ENCODE results near the gene LMNB1. TPM values are rescaled to one million over a fixed set of nuclear protein-coding genes. Genes with fewer than 3 reads are reported as not detected.
"Not testable (repeated sequence)": the region's sequence is repeated elsewhere in the genome, so short reads cannot be mapped to it uniquely, and the experiment has no call there.

Gene LMNB1
- total RNA-seq, 1 donor: 52.7 TPM

DNA sequence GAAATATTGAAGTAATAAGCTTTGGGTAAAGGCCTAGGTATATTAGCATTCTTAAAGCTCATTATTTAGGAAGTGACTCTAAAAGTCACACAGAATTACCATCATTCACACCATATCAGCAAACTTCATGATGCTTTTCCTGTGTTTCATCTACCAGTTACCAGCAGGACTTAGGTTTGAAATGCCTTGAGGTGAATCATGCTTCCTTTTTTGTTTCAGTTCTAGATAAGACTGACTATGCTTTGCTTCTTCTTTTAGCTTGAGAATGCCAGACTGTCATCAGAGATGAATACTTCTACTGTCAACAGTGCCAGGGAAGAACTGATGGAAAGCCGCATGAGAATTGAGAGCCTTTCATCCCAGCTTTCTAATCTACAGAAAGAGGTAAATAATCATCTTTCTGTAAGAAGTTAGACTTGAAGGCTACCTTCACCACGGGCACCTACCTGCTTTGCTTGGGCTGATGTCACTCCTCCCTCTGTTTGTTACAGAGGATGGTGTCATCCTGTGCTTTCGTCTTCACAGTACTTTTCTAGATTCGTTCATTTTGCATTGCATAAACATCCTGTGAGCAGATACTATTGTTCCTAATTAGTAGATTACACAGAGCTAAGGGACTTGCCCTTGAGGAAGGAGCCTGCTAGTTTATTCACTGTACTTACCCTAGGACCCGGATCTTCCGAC, 34.7 kb downstream of the LMNB1 start:
- no peak overlapping the region for H3K4me3 ChIP-seq (ENCODE audit: low read depth, low read length)
- TF ChIP-seq, protein P1, sequence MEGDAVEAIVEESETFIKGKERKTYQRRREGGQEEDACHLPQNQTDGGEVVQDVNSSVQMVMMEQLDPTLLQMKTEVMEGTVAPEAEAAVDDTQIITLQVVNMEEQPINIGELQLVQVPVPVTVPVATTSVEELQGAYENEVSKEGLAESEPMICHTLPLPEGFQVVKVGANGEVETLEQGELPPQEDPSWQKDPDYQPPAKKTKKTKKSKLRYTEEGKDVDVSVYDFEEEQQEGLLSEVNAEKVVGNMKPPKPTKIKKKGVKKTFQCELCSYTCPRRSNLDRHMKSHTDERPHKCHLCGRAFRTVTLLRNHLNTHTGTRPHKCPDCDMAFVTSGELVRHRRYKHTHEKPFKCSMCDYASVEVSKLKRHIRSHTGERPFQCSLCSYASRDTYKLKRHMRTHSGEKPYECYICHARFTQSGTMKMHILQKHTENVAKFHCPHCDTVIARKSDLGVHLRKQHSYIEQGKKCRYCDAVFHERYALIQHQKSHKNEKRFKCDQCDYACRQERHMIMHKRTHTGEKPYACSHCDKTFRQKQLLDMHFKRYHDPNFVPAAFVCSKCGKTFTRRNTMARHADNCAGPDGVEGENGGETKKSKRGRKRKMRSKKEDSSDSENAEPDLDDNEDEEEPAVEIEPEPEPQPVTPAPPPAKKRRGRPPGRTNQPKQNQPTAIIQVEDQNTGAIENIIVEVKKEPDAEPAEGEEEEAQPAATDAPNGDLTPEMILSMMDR (IDR thresholded peaks at IDR 0.05; ENCODE audit: insufficient read depth, low read length): no peak
- DNase-seq (ENCODE audit: low read depth): peak; percentile 81

DNA sequence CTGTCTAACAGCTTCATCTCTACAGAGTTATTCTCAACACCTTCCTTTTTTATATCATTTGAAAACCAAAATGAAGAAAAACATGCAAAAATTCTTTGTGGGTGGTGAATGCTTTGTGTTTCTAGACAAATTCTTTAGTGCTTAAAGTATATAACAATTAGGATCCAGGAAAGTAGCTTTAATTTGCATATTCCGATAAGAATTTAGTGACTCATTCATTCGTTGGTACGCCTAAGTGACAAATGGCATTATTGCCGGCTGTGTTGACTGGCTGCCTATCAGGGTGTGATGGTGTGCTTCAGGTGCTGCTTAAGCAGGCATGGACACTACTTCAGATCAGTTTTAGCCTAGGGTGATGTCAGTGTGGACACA, 35.2 kb downstream of the LMNB1 start:
- H3K4me3 ChIP-seq (ENCODE audit: low read depth, low read length): no peak overlapping the region
- DNase-seq (ENCODE audit: low read depth): no peak
- TF ChIP-seq, protein P1 (IDR thresholded peaks at IDR 0.05; ENCODE audit: insufficient read depth, low read length): no peak

DNA sequence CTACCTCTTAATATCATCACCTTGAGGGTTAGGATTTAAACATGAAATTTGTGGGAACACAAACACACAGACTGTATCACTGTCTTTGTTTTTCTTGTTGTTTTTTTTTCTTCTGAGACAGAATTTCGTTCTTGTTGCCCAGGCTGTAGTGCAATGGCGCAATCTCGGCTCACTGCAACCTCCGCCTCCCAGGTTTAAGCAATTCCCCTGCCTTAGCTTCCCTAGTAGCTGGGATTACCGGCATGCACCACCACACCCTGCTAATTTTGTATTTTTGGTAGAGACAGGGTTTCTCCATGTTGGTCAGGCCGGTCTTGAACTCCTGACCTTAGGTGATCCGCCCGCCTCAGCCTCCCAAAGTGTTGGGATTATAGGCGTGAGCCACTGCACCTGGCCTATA, 36.9 kb downstream of the LMNB1 start:
- not testable (repeated sequence) for H3K4me3 ChIP-seq (ENCODE audit: low read depth, low read length); DNase-seq (ENCODE audit: low read depth)

DNA sequence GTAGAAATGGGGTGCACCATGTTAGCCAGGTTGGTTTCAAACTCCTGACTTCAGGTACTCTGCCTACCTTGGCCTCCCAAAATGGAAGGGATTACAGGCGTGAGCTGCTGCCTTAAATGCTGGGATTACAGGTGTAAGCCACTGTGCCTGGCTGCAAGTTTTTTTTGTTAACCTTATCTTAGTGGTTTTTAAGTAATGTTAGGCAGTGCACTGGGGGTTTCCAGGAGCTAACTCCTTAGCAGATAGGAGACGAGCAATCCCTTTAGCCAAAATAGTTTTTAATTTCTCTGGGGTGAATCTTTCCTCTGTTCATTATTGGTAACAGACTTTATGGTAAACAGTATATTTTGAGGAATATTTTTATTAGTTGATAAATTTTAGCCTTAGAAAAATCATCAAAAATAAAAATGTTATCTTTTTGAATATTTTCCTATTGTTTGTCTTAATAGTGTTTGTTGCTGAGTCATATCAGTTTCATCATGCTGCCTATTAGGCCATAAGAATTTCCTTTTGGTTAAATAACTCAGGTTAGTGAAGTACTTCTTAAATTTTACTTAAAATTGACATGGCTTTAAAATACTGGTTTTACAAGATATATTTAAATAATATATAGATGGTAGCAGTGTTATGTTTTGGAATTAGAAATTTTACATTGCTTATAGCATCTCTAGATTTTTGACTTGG, 37.9 kb downstream of the LMNB1 start:
- TF ChIP-seq, protein P1 (IDR thresholded peaks at IDR 0.05; ENCODE audit: insufficient read depth, low read length): no peak
- peak; percentile 70 for DNase-seq (ENCODE audit: low read depth)

DNA sequence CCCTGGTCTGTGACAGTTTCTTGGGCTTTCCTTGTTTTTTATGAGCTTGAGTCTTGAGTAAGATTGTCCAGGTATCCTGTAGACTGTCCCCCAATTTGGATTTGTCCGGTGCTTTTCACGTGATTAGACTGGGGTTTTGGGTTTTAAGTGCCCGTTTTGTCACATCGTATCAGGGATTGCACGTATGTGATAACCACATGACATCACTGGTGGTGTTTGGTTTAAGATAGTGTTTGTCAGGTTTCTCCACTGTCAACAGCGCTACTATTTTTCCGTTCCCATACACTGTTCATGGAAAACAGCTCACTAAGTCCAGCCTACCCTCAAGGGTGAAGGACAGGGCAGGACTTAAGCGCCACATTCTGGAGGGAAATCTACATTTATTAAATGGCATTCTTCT, 39.7 kb downstream of the LMNB1 start:
- DNase-seq (ENCODE audit: low read depth): no peak
- no peak overlapping the region for H3K4me3 ChIP-seq (ENCODE audit: low read depth, low read length)
- TF ChIP-seq, protein P1 (IDR thresholded peaks at IDR 0.05; ENCODE audit: insufficient read depth, low read length): no peak

More for the DNA sequence above, 37.9 kb downstream of the LMNB1 start:
- H3K4me3 ChIP-seq (ENCODE audit: low read depth, low read length): no peak overlapping the region

DNA sequence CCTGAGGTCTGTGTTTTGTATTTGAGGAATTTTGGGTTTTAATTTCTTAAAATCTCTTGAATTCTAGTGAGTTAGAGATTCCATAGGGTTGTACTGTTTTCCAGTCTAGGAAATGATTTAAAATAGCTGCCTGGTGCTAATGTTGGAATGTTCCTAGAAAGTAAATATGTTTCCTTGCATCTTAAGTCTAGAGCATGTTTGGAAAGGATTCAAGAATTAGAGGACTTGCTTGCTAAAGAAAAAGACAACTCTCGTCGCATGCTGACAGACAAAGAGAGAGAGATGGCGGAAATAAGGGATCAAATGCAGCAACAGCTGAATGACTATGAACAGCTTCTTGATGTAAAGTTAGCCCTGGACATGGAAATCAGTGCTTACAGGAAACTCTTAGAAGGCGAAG, 41.8 kb downstream of the LMNB1 start:
- DNase-seq (ENCODE audit: low read depth): no peak
- TF ChIP-seq, protein P1 (IDR thresholded peaks at IDR 0.05; ENCODE audit: insufficient read depth, low read length): no peak
- H3K4me3 ChIP-seq (ENCODE audit: low read depth, low read length): no peak overlapping the region

DNA sequence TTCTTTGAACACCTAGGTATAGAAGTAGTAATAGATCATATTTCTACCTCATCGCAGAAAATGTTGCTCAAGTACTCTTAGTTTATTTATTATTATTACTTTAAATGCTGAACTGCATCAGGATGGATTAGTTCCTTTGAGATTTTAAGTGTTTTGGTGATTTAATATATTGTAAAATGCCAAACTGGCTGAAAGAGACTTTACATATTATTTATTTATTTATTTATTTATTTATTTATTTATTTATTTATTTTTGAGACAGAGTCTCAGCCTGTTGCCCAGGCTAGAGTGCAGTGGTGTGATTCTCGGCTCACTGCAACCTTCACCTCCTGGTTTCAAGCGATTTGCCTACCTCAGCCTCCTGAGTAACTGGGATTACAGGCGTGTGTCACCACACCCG, 42.3 kb downstream of the LMNB1 start:
- DNase-seq (ENCODE audit: low read depth): no peak
- H3K4me3 ChIP-seq (ENCODE audit: low read depth, low read length): no peak overlapping the region

More for the DNA sequence above, 42.3 kb downstream of the LMNB1 start:
- TF ChIP-seq, protein P1 (IDR thresholded peaks at IDR 0.05; ENCODE audit: insufficient read depth, low read length): no peak
